DMS53 (cell line): ENCODE results near the gene EN1.
A peak's percentile ranks its signal among the peaks of the same experiment; 100 is the strongest.

Experiments
- DNase-seq: peaks from one replicate; lab custom pipeline; 2025; lab: John Stamatoyannopoulos, UW

Gene EN1

GRCh38 chr2:118846953-118847761 is at the start of gene EN1:
EN1 (minus strand) TSS chr2:118847648; CDS start chr2:118847167, 481 bp downstream.
- DNase-seq: no peak

- DNase-seq: no peak
Measured at GRCh38 chr2:118893100-118893499, 45.7 kb upstream of the EN1 start.

- peak; percentile 9 for DNase-seq
Measured at GRCh38 chr2:118889995-118890394, 42.5 kb upstream of the EN1 start.

GRCh38 chr2:118883792-118884191 is 36.3 kb upstream of the EN1 start:
- DNase-seq: no peak

DNA sequence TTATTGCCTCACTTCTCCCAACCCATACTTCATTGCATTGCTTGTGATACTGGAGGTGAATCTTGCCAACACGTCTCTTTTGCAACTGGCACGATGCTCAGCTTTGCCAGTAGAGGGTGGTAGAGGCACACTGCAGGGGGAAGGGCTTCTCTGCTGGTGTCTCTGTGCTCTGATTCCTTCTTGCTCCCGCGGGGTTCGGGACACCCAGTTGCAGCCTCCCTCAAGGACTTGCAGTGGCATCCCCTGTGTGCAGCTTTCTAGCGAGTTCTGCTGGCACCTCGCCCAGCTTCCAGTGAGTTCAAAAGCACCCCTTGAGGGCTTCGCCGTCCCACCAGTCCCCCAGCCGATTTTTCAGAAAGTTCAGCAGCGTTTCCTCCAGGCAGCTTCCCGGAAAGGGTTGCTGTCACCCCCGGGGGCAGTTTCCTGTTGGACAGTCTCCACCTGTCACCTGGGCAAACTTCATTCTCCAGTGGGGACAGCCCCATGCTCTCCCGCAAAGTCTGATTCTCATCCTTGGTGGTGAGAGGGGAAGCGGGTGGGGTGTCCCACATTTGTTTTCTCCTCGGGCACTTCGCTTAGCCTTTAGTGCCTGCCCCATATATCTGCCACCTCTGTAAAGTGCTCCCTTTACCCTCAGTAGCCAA is 35.4 kb upstream of the EN1 start:
- peak; percentile 58 for DNase-seq

- DNase-seq: peak; percentile 80
Measured at GRCh38 chr2:118881490-118882129, 34.2 kb upstream of the EN1 start.

GRCh38 chr2:118880501-118880900 is 33.1 kb upstream of the EN1 start:
- DNase-seq: no peak

GRCh38 chr2:118878531-118879149 is 31.2 kb upstream of the EN1 start:
- no peak for DNase-seq

- no peak for DNase-seq
Measured at GRCh38 chr2:118875318-118875717, 27.9 kb upstream of the EN1 start.

DNA sequence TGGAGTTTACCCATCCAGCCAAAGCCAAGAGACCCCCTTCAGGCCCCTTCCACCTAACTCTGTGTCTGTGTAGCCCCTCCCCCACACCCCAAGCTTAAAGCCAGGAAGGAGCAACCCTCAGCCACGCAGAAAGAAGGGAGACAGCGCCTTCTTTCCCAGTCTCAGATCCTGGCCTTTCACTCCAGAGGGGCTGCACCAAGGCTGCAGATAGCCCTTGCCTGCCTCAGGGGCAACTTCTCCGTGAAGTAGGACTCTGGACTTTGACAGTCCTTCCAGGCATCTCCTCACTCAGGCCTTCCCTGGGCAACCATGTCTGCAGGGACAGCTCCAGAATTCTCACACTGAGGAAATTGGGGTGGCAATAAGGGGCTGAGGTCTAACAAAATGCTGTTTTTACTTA is 26.9 kb upstream of the EN1 start:
- DNase-seq: no peak

DNA sequence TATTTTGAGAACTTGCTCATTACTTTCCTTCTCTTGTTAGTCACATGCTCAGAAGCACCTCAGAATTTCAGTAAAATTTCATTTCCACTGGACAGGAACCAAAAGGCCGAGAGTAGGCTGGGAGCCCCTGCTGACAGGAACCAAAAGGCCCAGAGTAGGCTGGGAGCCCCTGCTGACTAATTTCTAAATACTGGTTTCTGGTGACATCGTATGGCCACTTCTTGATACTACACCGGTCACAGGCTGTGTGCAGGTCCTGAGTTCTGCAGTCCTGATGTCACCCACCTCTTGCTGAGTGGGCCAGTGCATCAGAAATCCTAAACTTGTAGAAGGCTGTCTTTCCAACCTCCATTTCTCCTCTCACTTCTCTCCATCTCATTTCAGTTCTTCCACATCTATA is 17.7 kb upstream of the EN1 start:
- DNase-seq: peak; percentile 65

DNA sequence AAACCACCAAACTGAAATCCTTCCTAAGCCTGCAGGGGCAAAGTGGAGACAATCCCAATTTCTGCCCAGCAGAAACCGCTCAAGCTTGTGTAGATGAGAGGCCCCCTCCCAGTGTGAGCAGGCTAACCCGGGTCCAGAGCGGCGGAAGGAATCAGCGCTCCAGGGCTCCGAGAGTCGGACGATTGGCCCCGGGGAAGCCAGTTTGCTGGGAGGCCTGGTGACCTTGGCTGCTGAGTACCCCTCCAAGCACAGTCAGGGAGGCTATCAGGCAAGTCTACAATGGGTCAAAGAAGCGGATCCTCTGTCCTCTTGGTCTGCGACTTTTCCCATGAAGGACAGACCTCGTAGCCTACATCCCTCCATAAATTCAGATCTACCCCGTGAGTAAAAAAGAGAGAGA is 16.8 kb upstream of the EN1 start:
- no peak for DNase-seq

DNA sequence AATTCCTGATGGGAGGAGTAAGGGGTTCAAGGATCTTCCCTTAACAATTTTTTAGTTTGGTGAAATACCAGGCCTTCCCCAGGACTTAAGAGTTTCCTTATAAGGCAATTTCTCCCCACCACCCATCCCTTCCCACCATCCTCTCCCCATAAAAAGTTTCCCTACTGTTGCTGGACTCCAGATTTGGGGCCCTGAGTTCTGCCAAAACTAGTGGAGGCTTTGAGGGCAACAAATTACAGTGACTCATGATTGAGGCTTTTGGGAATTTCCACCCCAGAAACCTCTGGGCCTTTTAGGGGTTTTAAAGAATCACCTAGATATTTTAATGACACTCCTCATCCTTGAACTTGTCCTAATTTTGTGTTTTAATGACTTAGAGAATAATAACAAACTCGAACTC is 14.3 kb upstream of the EN1 start:
- DNase-seq: no peak

GRCh38 chr2:118861242-118861641 is 13.8 kb upstream of the EN1 start:
- no peak for DNase-seq

- DNase-seq: no peak
Measured at GRCh38 chr2:118860506-118860905, 13.1 kb upstream of the EN1 start.

- no peak for DNase-seq
Measured at GRCh38 chr2:118859157-118859770, 11.8 kb upstream of the EN1 start.

- no peak for DNase-seq
Measured at GRCh38 chr2:118858485-118859156, 11.2 kb upstream of the EN1 start.

DNA sequence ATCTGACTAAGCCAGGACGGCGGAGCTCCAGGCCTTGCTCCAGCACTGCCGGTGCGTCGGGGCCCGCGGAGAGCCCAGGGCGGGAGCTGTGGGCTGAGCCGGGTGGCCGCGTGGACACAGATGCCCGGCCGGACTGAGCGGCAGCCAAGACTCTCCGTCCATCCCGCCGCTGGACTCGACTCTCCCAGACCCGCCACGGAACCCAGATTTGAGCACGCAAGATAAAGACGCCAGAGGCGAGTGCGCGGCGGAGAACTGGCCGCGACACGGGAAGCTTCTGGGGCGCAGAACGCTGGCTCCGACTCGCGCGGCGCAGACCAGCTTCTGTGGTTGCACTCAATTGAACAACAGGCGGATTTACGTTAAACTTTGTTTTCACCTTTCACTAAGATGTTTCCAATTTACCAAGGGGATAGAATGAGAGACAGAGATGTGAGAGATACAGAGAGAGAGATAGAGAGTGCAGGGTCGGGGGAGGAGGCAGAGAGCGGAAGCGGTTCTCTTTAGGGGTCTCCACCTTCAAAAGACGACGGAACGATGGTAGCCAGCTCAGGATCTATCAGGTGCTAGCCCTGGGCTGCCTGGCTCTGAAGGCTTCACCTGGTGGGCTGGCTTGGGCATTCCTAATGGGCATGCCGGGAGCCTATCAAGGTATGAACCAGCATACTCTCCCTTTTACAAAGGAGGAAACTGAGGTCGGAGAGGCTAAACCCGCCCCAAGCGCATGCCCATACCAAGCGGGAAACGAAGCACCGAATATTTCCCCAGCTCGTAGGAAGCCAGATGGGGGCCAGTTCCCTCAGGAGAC is 10.4 kb upstream of the EN1 start:
- DNase-seq: no peak

DNA sequence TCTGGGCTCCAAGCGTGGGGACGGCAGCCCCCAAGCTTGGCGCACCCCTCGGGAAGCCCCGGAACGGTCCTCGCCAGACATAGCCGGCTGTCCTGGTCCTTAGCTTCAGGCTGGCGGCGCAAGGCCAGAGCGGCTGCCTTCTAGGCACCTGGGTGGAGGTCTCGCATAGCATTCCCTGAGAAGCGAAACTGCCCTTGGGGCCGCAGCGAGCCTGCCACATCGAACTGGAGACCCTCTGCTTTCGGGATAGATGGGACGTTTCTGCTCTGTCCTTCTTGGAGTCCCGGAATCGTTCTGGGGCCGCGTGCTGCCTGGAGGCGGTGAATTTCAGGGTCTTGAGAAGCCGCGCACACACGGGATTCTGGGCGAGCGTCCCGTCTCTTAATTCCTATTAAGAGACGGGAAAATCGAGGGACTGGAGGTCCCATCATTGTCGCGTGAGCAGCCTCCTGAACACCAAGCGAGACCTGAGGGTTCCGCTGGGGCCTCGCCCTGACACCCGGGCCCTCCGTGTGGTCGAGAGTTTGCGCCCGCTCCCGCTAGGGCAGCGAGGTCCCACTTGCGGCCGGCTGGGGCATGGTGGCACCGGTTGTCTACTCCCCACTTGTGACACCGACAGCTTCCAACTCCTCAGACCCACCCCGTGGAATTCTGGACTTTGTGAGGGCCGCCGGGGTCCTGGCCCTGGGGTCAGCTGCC is 9.7 kb upstream of the EN1 start:
- no peak for DNase-seq

DNA sequence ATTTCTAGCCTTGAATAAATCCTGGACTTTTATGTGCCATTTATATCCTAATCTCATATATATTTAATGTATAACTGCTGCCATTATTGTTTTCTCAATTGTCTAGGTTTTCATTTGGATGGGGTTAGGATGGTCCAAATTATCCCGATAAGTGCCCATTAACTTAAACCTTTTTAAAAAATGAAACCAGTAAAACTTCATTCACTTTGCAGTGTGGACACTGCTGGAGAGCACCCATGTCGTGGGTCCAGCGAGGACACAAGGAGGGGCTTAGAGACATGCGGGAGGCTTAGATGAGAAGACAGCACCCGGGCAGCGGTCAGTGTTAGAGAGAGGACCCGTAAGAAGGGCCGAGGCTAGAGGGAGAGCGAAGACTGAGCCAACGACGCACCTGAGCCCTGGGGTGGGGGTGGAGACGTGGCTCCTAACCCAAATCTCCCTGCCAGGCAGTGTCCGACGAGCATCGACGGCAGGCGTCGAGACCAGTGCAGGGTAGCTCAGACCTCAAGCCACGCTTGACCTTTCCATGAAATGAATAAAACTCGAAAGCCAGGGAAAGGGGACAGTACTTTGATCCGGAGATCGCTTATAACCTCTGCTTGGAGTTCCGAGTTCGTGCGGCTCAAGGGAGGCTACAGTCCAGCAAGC is 9.0 kb upstream of the EN1 start:
- DNase-seq: no peak
